Measurements from ENCODE around the gene KDM4B.

The KDM4B gene

DNA sequence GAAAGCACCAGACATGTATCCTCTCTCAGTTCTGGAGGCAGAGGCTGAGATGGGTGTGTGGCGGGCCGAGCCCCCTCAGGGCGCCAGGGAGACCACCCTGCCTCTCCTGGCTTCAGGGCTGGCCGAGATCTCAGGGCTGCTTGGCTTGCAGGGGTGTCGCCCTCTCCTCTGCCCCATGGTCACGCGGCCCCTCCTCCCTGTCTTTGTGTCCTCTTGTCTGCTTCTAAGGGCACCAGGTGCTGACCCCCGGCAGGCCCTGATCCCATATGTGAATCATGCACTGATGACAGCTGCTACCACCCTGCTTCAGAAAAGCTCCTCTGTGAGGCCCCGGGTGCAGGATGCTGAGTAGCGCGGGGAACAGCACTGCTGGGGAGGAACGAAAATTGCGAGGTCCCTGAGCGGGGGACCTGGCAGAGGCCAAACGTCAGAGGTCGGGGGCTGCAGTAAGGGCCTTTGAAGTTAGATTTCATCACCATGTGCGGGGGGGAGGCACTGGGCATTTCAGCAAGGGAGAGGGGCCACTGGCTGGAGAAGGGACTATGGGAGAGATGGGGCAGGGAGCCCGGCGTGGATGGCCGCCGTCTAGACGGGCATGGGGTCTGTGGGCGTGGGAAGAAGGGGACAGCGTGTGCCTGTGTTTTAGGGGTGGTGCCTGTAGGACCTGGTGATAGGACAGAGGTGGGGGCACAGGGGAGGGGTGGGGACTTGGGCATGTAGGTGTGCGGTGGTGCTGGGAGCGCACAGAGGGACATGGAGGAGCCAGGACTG is 125.2 kb downstream of the KDM4B start:
- no peak for DNase-seq

DNA sequence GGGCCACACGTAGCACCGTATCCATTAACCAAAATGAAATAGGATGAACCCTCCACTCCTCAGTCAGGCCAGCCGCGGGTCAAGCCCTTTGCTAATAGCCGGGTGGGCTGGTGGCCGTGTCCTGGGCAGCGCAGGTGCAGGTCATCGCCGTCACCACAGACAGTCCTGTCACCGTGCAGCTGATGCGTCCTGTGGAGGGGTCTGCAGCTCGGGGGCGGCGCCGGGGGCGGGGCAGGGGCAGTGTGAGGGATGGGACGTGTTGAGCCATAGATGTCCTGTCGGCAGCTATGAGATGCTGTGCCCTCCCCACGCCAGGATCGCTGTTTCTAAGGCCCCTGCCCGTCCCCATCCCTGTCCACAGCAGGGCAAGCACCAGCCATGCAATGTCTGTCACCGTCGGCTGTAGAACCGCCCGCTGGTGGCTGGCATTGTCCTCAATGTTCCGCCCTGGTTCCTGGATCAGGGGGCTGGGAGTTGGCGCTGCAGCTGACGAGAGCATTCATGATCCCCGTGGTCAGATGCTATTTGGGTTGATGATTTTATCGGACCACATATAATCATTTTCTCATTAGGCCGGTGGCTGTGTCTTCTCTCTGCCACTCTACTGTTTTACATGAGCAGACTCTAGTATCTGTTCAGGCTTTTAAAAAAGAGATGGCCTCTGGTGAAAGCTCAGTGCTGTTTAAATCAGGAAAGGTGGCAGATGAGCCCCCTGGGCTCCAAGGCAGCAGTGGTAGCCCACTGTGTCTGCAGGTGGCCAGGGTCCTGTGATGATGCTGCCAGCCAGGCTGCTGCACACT is 126.1 kb downstream of the KDM4B start:
- no peak for DNase-seq

DNA sequence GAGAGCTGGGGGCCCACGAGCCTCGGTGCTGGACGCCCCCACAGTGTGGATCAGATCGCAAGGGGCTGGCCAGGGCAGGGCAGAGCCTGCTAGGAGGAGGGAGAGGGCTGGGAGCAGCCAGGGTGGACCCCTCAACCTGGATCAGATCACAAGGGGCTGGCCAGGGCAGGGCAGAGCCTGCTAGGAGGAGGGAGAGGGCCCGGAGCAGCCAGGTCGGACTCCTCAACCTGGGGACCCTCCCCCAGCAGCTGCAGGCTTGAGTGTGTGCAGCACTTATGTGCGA is 126.6 kb downstream of the KDM4B start:
- no peak for DNase-seq

DNA sequence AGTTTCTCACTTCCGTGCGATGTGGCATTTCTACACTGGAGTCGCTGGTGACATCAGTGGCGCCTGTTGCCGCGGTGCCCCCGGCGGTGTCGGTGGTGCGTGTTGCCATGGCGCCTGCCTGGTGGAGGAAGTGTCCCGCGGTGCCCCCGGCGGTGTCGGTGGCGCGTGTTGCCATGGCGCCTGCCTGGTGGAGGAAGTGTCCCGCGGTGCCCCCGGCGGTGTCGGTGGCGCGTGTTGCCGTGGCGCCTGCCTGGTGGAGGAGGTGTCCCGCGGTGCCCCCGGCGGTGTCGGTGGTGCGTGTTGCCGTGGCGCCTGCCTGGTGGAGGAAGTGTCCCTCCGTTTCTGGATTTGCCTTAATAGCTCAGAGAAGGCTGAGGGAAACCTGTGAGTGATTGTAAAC is 127.6 kb downstream of the KDM4B start:
- DNase-seq: no peak

DNA sequence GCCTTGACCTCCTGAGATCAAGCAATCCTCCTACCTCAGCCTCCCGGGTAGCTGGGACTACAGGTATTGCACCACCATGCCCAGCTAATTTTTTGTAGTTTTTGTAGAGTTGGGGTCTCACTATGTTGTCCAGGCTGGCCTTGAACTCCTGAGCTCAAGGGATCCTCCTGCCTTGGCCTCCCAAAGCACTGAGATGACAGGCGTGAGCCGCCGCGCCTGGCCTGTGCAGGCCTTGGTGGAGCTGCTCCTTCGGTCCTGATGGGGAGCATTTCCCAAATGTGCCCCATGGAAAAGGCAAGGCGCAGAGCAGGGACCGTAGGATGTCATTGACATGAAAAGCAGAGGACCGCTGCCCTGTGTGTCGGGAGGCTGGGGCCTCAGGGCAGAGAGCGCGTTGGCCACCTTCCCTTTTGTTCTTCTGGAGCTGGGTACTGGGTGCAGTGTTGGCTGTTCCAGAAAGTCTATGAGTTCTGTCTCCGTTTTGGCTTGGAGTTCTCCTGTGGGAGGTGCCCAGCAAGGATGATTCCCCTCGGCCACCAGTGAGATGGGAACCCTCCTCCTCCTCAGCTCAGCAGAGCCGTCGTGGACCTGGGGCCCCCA is 128.5 kb downstream of the KDM4B start:
- no peak for DNase-seq

DNA sequence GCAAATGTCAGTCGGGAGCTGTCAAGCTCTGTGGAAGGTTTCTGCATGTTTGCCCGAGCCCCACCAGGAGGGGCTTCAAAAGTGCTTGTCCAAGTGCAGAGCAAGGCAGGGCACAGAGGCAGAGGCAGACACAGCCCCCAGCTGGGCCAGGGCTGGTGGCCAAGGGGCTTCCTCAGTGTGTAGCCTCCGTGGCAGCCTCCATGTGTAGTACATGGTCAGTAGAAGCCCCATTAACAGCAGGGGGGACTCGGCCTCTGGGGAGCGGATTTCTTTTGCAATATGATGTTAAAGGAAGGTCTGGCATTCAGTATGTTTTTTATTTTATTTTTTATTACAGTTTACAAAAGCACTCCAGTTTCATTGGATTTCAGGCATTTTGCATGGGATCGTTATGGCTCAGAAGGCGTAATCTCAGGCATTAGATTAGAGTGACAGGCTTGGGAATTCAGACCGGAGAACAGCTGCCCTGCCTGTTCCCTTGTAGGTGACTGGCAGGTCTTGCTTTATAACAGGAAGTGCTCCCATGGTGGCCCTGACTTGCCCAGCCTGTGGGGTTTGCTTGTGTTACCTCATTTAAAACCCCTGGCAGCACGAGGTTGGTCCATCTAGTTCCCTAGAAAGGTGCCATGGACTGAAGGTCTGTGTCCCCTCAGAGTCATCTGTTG is 129.2 kb downstream of the KDM4B start:
- DNase-seq: no peak

DNA sequence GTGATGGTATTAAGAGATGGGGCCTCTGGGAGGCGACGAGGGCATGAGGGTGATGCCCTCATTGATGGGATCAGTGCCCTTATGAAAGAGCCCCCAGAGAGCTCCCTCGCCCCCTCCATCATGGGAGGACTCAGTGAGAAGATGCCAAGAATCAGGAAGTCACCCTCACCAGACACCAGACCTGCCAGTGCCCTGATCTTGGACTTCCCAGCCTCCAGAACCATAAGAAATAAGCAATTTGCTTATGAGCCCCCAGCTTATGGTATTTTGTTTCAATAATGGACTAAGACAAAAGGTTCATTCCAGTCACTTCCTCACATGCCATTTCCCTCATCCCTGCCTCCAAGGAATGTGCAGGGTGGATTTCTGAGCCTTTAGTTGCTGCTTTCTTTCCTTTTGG is 129.7 kb downstream of the KDM4B start:
- DNase-seq: no peak

DNA sequence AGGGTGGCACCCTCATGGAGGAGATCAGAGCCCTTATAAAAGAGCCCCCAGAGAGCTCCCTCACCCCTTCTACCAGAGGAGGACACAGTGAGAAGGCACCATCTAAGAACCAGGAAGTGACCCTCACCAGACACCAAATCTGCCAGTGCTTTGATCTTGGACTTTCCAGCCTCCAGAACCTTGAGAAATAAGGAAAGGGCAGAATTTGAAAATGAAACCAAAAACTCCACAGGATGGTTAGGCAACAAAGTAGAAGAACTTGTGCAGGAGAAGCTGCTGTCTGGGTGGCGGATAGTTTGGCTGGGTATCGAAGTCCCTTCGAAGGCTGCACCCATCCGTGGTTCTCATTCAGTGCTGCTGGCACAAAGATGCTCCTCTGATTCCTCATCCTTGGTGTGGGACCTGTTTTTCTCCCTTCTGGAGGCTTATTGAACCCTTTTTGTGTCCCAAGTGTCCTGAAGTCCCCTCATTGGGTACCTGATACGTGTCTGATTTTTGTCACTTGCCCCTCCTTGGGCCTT is 130.8 kb downstream of the KDM4B start:
- DNase-seq: no peak

DNA sequence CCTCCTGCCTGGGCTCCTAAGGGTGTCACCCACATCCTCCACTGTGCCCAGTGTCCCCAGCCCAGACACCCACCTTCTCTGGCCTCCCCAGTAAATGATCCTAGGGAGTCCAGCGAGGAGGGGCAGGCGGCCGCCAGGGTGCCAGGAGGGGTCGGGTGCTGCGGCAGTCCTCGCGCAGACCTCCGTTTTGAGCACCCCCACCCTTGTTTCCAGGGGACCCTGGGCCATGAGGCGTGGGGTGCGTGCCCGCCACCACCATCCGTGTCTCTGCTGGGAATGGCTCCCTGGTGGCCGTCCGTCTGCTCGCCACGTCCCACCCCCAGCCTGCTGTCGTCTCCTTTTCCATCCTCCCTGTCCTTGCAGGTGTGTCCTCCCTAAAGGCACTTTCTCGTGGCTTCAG is 133.0 kb downstream of the KDM4B start:
- DNase-seq: no peak

DNA sequence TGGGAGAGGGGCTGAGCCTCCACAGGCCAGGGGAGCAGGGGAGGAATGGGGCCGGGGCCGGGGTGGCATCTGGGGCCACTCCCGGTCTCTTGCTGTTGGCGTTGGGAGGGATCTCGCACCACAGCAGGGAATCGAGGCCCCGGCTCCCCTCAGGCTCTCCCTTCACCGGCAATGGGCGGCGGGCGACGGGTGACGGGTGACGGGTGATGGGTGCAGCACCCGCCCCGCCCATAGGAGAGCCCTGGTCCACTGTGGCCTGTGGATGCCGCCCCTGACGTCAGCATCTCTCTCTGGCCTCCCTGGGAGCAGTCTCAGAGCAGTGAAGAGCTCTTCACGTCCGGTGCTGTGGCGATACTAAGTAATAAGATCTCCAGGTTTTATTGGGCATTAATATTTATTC is 133.6 kb downstream of the KDM4B start:
- DNase-seq: no peak

DNA sequence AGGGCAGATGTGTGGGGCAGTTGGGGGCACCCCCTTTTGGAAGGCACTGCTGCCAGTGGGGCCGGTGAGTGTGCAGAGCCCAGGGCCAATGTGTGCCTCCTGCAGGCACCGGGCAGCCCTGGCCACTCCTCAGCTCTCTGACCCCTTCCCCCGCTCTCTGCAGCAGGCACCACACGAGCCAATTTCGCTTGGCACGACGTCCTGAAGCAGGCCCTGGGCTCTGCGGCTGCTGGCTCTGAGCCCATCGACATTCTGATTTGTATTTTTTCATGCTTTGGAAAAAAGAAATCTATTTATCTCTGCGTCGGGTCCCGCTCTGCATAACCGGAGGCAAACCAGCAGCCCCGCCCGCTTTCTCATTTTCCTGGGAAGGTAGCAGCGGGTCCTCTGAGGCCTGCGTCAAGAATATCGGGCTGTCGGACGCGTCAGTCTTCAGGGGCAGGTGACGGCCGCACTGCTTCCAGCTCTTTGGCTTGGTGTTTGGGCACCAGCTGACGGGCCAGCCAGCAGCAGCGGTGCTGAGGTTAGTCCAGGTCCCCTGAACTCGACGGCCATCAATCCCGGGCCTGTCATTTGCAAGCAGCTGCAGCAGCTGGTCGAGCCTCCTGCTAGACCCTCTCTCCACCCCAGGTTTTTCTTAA is 134.3 kb downstream of the KDM4B start:
- DNase-seq: no peak

DNA sequence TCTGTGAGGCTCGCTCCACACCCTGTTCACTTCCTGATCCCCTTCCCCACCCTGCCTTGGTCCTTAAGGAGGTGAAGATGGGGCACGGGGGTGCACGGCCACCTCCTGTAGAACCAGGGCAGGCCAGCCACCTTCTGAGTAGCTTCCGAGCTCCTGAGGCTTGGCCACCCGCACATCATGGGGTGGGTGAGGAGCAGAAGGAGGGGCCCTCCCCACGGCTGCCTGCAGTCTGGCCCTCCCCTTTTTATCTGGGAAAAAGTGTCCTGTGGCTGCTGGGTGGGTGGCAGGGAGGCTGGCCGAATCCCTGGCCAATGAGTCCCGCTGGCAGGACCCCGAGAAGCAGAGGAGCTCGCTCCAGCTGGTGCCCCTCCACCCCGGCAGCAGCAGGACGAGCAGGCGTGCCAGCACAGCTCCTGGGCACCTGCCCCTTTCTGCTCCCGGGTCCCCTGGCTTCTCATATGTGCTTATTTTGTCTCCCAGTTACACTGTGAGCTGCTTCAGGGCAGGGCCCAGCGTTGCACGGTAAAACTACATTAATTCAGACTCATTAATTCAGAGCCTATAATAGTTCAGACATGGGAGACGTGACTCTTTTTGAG is 135.0 kb downstream of the KDM4B start:
- no peak for DNase-seq

DNA sequence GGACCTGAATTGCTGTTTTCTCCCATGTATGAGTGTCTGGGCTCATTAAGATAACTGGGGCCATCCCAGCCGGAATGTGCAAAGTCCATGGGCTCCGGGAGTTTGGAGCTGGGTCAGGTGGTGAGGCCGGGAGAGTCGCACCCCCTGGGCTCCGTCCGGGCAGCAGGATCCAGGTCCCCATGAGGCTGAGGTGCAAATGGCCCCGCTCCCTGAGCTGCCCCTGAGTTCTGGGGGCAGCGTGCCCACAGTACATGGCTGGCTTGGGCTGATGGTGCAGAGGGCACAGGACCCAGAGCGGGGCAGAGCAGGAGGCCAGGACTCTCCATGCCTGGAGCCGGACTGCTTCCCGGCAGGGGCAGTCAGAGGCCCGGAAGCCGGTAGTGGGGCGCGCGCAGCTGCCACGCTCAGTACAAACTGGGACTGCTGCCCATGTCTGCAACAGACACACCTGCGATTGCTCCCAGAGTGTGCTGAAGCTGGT is 136.0 kb downstream of the KDM4B start:
- no peak for DNase-seq

DNA sequence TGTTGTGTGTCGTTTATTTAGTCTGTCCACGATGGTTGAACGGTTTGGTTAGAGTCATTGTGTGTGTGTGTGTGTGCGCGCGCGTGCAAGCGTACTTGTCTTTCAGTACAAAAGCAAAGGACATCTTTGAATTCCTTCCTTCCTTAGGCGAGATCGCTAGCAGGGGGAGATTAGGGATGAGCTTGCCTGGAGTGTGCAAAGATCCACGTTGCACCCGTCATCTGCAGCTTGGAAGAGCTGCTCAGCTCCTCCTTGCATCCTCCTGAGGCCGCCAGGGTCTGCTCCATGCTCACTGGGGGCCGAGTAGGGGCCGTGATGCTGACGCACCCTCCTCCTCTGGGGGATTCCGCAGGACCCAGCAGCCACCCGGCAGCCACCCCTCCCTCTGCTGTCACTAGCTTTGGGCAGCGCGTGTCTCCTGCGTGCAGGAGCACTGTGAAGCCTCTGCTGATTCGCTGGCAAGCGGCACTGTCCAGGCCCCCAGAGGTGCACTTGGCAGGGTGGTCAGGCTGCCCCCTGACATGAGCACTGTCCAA is 137.3 kb downstream of the KDM4B start:
- no peak for DNase-seq

DNA sequence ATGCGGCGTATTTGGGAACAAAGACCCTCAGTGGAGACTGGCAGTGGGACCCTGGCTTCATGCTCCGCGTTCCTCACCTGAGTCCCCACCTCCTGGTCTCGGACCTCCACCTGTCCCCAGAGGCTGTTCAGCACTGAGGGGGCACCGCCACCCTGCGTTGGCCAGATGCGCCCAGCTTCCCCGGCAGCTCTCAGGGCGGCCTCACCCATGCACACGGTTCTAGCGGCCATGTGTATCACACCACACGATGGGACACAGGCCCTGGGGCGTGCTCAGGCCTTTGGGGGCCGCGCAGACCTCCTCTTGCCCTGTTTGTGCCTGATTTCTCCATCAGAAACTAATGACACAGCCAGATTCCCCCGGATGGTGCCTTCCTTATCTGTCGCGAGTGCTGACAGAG is 138.1 kb downstream of the KDM4B start:
- DNase-seq: no peak

DNA sequence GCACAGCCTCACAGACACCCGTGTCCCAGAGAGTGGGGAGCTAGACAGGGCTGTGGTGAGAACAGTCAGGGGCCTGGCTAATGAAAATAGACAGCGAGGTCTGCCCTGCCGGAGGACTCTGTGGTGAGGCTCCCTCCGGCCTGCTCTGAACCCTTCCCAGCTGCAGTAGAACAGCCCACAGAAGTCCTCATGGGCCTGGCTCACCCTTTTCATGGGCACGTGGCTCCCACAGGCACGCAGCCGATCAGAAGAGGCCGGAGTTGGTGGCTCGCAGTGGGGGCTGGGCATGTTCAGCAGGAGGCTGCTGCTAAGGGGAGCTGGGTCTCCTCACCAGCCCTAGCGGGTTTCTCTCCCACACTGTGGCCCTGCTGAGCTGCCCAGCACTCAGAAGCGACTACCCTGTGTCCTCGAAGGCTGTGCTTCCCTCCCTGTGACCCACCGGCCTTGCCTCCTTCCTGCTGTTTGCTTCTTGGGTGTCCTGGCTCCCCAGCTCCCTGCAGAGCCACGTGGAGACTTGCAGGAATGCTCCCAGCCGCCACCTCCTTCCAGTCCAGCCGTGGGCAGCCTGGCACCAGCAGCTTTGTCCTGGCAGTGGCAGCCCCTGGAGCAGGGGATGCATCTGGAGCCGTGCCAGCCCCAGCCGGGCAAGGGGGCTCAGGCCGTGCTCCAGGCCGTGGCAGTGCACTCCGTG is 138.7 kb downstream of the KDM4B start:
- DNase-seq: no peak

DNA sequence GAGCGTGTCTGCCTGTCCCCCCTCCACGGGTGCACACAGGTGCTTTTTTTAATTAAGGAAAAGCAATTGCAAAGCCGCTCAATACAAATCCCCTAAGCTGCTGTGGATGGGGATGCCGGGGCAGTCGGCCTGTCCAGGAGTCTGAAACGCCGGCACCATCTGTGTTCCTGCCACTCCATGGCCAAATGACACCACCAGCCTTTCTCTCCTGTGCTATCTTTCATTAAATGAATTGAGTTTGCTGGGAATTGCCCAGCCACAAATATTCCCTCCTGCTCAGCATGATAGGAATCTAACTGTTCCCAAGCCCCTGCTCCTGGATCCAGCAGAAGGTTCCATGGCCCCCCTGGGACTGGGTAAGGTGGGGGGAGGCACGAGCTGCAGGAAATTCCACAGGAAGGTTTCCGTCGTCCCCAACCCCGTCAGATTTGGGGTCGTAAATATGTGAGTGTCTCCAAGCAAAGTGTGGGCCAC is 139.2 kb downstream of the KDM4B start:
- DNase-seq: no peak

DNA sequence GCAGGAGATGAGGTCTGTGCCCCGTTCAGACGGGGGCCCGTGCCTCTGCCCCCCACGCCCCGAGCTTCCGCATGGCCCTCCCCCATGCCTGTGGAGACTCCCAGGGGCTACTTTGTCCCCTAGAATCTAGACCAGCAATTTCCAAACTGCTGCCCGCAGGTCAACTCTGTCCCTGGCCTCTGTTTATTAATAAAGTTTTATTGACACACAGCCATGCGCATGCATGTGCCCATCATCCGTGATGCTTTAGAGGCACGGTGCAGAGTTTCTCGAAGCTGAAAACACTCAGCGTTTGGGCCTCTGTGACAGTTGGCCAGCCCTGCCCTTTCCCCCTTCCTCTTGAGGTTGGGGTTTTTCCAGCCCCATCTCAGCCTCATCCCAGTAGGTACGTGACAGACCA is 140.0 kb downstream of the KDM4B start:
- DNase-seq: no peak

DNA sequence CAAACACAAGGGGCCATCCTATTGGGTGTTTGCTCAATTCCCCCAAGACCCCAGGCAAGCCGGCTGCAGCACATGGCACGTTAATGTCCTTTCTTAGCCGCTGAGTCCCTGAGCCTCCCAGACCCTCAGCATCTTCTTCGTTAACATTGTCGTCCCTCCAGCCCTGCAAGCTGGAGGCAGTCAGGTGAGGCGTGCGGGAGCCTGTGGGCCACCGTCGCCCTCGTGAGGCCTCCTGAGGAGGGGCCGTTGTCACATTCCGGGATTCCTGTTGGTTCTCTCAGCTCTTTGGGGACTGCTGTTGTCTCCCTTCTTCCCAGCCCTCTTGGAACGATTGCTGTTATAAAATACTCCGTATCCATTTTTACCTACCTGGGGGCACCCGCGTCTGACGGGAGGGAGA is 140.6 kb downstream of the KDM4B start:
- no peak for DNase-seq

DNA sequence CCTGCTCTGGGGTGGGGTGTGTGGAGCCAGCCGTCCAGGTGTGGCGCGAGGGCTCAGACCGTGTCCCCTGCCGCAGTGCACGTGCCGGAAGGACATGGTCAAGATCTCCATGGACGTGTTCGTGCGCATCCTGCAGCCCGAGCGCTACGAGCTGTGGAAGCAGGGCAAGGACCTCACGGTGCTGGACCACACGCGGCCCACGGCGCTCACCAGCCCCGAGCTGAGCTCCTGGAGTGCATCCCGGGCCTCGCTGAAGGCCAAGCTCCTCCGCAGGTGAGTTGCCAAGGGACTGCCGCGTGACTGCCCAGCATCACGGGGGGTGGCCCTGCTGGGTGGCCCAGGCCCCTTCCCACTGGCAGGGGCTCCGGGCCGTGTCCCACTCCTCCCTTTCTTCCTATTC is 141.6 kb downstream of the KDM4B start:
- DNase-seq: no peak

DNA sequence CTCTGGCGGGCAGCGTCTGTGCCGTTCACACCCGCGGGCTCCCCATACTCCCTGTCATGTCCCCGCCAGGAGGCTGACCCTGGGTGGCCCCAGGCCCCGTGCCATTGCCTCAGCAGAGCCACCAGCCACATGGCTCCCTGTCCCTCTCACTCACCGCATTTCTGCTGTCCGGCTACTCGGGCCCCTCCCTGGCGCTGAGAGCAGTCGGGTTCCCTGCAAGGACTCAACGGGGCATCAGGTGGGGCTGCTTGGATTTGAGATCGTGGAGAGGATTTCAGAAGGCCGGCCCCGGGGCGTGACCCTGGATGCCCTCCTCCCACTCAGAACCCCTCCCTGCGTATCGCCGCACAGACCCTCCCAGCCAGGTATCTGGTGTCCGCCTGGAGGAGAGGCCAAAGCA is 142.1 kb downstream of the KDM4B start:
- no peak for DNase-seq
